ENCODE results near the gene ARHGAP10.

ARHGAP10 gene

GRCh38 chr4:147844781-147845180 lies 112.9 kb downstream of the ARHGAP10 start:
- Histone ChIP-seq H4K20me1 (ENCODE audit: insufficient read depth, low read length) (no peaks in the 10 kb centered on the region), H3K4me3 (ENCODE audit: low read length) (no peak overlapping the region)

GRCh38 chr4:147846318-147847155 lies 114.6 kb downstream of the ARHGAP10 start:
- Histone ChIP-seq H3F3A (ENCODE audit: insufficient read depth, low read length) (no peaks in the 10 kb centered on the region), H2AFZ (ENCODE audit: low read length) (no peak overlapping the region), H4K20me1 (ENCODE audit: insufficient read depth, low read length) (no peaks in the 10 kb centered on the region), H3K27me3 (replicated peaks; ENCODE audit: insufficient read depth, low read length) (no peaks in the 10 kb centered on the region), H3K9ac (ENCODE audit: low read length) (no peak overlapping the region), H3K27ac (ENCODE audit: low read length) (no peak overlapping the region), H3K36me3 (replicated peaks; ENCODE audit: insufficient read depth, low read length) (no peaks in the 10 kb centered on the region), H3K4me3 (ENCODE audit: low read length) (no peak overlapping the region), H3K4me2 (ENCODE audit: low read depth, low read length) (no peak overlapping the region), H3K4me1 (ENCODE audit: low read length) (no peaks in the 10 kb centered on the region), H3K9me2 (replicated peaks; ENCODE audit: insufficient read depth, low read length) (no peaks in the 10 kb centered on the region), H3K79me2 (ENCODE audit: low read length) (peaks cover 7% of the 10 kb centered on the region), H3K9me3 (replicated peaks; ENCODE audit: insufficient read depth, low read length) (no peaks in the 10 kb centered on the region)
- no peak for DNase-seq
- TF ChIP-seq CTCF (IDR thresholded peaks at IDR 0.05; ENCODE audit: low read length) (no peak), EZH2 (optimal IDR thresholded peaks at IDR 0.05; ENCODE audit: low read depth, low read length) (no peak), EZH2phosphoT487 (IDR thresholded peaks at IDR 0.05; ENCODE audit: low read length) (no peak)

More at GRCh38 chr4:147844781-147845180, 112.9 kb downstream of the ARHGAP10 start:
- H3K9ac ChIP-seq (ENCODE audit: low read length): no peak overlapping the region
- no peak for DNase-seq
- H3K9me2 ChIP-seq (replicated peaks; ENCODE audit: insufficient read depth, low read length): no peaks in the 10 kb centered on the region
- H3F3A ChIP-seq (ENCODE audit: insufficient read depth, low read length): no peaks in the 10 kb centered on the region
- H3K27ac ChIP-seq (ENCODE audit: low read length): no peak overlapping the region
- H3K4me1 ChIP-seq (ENCODE audit: low read length): no peaks in the 10 kb centered on the region
- no peak overlapping the region for H3K4me2 ChIP-seq (ENCODE audit: low read depth, low read length)
- H3K9me3 ChIP-seq (replicated peaks; ENCODE audit: insufficient read depth, low read length): no peaks in the 10 kb centered on the region
- no peak for TF ChIP-seq EZH2phosphoT487 (IDR thresholded peaks at IDR 0.05; ENCODE audit: low read length)
- H3K79me2 ChIP-seq (ENCODE audit: low read length): peaks cover 7% of the 10 kb centered on the region
- no peaks in the 10 kb centered on the region for H3K27me3 ChIP-seq (replicated peaks; ENCODE audit: insufficient read depth, low read length)
- H2AFZ ChIP-seq (ENCODE audit: low read length): no peak overlapping the region
- no peaks in the 10 kb centered on the region for H3K36me3 ChIP-seq (replicated peaks; ENCODE audit: insufficient read depth, low read length)

- Histone ChIP-seq H3K4me1 (ENCODE audit: low read length) (no peaks in the 10 kb centered on the region), H3K36me3 (replicated peaks; ENCODE audit: insufficient read depth, low read length) (no peaks in the 10 kb centered on the region), H3K9me2 (replicated peaks; ENCODE audit: insufficient read depth, low read length) (no peaks in the 10 kb centered on the region), H3K79me2 (ENCODE audit: low read length) (peaks cover 7% of the 10 kb centered on the region), H3K4me3 (ENCODE audit: low read length) (no peak overlapping the region), H3K27me3 (replicated peaks; ENCODE audit: insufficient read depth, low read length) (no peaks in the 10 kb centered on the region), H4K20me1 (ENCODE audit: insufficient read depth, low read length) (no peaks in the 10 kb centered on the region), H3K27ac (ENCODE audit: low read length) (no peak overlapping the region), H3K9me3 (replicated peaks; ENCODE audit: insufficient read depth, low read length) (no peaks in the 10 kb centered on the region), H2AFZ (ENCODE audit: low read length) (no peak overlapping the region), H3K4me2 (ENCODE audit: low read depth, low read length) (no peak overlapping the region), H3F3A (ENCODE audit: insufficient read depth, low read length) (no peaks in the 10 kb centered on the region), H3K9ac (ENCODE audit: low read length) (no peak overlapping the region)
- TF ChIP-seq EZH2phosphoT487 (IDR thresholded peaks at IDR 0.05; ENCODE audit: low read length): no peak
- TF ChIP-seq EZH2 (optimal IDR thresholded peaks at IDR 0.05; ENCODE audit: low read depth, low read length): no peak
- no peak for TF ChIP-seq CTCF (IDR thresholded peaks at IDR 0.05; ENCODE audit: low read length)
- DNase-seq: no peak
Observed at GRCh38 chr4:147847751-147848590, 116.1 kb downstream of the ARHGAP10 start.

All from MM.1S (cell line).